GM21786 (cell line): ENCODE data around the gene NAV2.

ENCODE experiments used
- ATAC-seq: cut with Tn5 transposase; IDR thresholded peaks from one replicate; pipeline ENCODE4 v1.9.1; 2021; ENCODE audit not compliant: unreplicated experiment

NAV2 gene, protein sequence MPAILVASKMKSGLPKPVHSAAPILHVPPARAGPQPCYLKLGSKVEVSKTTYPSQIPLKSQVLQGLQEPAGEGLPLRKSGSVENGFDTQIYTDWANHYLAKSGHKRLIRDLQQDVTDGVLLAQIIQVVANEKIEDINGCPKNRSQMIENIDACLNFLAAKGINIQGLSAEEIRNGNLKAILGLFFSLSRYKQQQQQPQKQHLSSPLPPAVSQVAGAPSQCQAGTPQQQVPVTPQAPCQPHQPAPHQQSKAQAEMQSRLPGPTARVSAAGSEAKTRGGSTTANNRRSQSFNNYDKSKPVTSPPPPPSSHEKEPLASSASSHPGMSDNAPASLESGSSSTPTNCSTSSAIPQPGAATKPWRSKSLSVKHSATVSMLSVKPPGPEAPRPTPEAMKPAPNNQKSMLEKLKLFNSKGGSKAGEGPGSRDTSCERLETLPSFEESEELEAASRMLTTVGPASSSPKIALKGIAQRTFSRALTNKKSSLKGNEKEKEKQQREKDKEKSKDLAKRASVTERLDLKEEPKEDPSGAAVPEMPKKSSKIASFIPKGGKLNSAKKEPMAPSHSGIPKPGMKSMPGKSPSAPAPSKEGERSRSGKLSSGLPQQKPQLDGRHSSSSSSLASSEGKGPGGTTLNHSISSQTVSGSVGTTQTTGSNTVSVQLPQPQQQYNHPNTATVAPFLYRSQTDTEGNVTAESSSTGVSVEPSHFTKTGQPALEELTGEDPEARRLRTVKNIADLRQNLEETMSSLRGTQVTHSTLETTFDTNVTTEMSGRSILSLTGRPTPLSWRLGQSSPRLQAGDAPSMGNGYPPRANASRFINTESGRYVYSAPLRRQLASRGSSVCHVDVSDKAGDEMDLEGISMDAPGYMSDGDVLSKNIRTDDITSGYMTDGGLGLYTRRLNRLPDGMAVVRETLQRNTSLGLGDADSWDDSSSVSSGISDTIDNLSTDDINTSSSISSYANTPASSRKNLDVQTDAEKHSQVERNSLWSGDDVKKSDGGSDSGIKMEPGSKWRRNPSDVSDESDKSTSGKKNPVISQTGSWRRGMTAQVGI (N-terminal part only)

GRCh38 chr11:19712281-19713195 is at the start of gene NAV2:
Gene NAV2 (plus strand): TSS chr11:19712837. CDS start chr11:19713696, 859 bp downstream.
- peak; percentile 98 for ATAC-seq

GRCh38 chr11:19663206-19663605 is 49.4 kb upstream of the NAV2 start:
- ATAC-seq: no peak

GRCh38 chr11:19664886-19665548 is 47.6 kb upstream of the NAV2 start:
- no peak for ATAC-seq

- ATAC-seq: no peak
Measured at GRCh38 chr11:19666951-19667350, 45.7 kb upstream of the NAV2 start.

DNA sequence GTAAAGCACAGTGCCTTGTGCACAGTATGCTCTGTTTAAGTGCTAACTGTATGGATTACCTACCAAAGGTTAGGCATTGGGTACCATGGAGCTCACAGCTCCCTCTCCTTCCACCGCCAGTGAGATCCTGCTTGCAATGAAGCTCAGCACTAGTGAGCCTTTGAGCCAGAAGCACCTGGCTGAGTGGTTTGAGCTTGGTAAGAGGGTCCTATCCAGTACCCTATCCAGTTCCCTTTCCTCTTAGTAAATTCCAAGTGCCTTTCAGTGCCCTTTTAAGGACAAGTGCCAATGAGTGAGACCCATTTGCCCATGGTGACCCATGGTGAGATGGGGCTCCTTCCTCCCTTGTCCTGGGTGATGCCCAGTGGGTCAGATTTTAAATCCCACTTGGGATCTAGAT is 43.1 kb upstream of the NAV2 start:
- no peak for ATAC-seq

GRCh38 chr11:19670030-19670791 is 42.4 kb upstream of the NAV2 start:
- no peak for ATAC-seq

GRCh38 chr11:19672586-19673206 is 39.9 kb upstream of the NAV2 start:
- ATAC-seq: no peak

DNA sequence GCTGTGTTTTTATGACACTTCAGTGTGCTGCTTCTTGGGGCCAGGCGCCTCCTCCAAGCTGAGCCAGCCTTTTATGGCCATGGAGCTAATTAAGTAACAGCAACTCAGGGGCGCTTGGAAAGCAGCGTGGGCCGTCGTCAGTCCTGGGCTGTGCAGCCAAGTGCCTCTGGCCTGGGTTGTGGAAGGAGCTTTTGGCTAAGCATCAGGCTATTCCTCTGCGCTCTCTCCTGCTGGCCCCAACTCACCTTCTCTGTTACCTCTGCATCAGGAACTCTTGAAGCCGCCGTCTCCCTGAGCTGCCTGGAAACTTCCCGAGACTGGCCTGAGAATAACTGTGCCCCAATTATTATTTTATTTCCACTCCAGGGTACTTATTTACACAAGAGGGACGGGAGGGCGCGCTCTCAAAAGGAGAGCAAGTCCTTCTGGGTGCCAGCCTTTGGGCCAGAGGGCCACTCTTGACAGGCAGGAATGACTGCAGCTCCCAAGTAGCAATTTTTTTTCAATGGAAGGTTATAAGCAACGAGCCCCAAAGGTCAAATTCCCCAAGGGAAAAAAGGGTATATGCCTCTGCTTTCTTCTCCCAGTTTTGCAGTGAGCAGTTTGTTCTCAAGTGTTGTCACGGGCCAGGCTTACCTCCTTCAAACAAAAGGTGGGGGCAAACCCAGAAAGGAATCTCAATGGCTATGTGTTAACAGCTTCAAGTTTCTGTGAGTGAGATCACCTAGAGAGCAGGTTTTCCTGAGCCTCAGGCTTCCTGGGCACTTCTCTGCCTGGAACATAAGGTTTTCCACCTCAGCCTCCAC is 38.5 kb upstream of the NAV2 start:
- ATAC-seq: no peak

DNA sequence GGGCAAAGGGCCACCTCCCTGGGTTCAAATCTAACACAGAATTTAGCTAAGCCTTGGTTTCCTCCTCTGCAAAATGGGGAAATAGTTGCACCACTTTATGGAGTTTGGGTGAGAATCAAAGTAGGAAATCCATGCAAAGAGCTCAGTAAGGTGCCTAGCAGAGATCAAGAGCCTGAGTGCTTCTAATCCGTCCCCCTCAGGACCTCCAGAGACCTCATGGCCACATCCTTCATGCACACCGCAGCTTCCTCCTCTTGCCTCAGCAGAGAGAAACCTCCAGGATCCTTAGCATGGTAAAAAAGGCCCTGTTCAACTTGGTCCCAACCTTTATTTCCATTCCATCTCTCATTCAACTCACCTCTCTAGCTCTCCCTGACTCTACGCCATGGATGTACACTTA is 37.8 kb upstream of the NAV2 start:
- ATAC-seq: no peak

- ATAC-seq: no peak
Measured at GRCh38 chr11:19675397-19675796, 37.2 kb upstream of the NAV2 start.

GRCh38 chr11:19676475-19677380 is 35.9 kb upstream of the NAV2 start:
- no peak for ATAC-seq

DNA sequence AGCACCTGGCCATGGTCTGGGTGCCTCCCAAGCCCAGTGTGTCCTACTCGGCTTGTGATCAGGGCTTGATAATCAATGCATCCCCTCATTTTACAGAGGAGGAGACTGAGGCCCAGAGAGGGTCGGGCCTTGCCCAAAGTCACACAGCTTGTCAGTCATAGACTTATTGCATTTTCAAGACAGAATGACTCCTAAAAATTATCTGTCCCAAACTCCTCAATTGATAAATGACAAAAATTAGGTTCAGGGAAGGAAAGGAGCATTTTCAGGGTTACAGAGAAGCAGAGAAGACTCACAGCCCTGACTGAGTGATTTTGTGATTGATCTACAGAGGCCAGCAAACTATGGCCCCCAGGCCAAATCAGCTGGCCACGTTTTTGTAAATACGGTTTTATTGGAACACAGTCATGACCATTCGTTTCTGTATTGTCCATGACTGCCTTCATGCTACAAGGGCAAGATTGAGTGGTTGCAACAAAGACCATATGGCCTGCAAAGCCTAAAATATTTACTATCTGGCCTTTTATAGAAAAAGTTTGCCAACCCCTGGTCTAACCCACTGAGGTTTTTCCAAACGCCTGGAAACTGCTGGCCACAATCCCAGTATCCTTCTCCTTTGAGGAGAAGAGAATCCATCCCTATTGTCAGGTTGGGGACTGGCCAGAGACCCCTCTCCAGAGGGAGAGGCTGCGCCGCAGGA is 35.1 kb upstream of the NAV2 start:
- no peak for ATAC-seq

DNA sequence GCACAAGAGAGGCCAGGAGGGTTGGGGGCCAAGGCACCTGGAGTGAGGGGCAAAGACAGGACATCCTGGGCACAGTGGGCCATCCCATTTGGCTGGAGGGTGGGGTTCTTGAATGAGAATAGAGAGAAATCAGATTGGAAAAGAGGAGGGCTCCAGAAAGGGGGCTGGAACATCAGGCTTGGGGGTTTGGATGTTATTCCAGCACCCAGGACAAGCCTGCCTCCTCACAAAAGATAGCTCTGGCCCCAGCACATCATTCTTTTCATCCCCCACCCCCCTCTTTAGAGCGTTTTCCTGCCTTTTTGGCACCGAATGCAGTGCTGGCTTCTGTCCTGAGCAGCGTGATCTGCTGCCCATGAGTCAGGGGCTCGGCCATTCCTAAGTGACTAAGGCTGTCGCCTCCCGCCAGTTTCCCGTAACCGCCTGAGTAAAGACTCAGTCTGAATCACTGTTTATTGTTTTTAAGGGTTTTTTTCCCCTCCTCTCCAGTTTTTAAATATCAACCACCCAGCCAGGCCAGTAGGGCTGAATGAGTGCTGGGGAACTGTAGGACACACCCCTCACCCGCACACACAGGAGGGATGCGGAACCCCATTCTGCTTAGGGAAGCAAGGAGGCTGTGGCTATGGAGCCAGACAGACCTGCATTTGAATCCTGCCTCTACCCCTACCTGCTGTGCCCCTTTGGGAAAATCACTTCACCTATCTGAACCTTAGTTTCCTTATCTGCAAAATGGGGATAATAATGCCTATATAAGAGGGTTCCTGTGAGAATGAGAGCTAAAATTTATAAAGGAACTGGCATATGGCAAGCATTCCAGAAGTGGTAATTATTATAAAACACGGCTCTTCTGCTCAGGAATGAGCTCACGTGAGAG is 32.4 kb upstream of the NAV2 start:
- ATAC-seq: no peak

GRCh38 chr11:19680829-19681368 is 31.7 kb upstream of the NAV2 start:
- ATAC-seq: no peak

- no peak for ATAC-seq
Measured at GRCh38 chr11:19683141-19683805, 29.4 kb upstream of the NAV2 start.
